ENCODE data around the gene PDLIM7.

Gene PDLIM7

GRCh38 chr5:177507596-177508220 is 10.3 kb upstream of the PDLIM7 start:
- DNase-seq (ENCODE audit: low read depth), result no peak

DNA sequence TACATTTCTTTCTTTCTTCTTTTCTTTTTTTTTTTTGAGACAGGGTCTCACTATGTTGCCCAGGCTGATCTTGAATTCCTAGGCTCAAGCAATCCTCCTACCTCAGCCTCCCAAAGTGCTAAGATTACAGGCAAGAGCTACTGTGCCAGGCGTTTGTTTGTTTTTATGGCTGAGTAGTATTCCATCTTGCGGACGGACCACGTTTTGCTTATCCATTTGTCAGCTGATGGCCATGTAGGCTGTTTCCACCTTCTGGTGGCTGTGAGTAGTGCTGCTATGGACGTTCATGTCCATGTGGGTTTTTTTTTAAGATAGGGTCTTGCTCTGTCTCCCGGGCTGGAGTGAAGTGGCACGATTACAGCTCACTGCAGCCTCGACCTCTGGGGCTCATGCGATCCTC is 9.8 kb upstream of the PDLIM7 start:
- no peak for DNase-seq (ENCODE audit: low read depth)

- no peak for DNase-seq (ENCODE audit: low read depth)
These were observed 7.7 kb upstream of the PDLIM7 start for GRCh38 chr5:177505075-177505474.

DNA sequence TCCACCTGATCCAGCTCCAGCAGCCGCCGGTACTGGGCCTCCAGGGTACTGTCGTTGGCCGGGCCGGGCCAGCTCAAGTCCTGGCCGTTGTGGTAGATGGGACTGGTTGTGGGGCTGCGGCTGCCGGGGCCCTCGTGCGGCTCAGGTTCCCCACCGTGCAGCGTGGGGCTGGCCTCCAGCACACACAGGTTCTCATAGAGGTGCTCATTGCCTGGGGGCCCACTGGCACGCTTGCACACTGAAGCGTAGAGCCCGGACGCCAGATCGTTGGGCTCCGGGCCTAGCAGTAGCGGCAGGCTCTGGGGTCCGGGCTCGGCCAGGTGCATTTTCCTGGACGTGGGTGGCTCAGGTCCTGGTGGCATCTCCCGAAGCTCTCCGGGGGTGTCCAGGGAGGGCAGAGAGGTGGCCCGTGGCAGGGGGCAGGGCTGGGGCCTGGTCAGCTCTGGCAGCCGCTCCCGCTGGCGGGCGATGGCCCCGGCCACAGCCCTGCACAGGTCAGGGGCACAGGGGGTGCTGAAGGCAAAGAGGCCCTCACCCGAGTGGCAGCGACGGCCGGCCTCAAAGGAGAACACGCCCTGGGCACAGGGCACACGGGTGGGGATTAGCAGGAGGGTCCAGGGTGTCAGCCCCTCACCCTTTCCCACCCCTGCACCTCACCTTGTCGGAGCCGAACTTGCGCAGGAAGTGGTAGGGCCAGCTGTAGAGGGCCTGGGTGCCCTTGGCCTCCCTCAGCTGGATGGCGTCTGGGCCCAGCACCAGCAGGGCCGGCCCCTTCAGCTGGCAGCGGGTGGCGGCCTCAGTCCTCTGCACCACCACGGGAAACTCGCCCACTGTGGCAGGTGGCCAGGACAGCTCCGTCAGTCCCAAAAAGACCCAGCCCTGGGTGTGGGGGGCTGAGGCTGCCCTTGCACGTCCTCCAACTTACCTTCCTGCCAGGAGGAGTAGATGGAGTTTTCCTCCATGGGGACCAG is 7.0 kb upstream of the PDLIM7 start:
- no peak for DNase-seq (ENCODE audit: low read depth)

DNA sequence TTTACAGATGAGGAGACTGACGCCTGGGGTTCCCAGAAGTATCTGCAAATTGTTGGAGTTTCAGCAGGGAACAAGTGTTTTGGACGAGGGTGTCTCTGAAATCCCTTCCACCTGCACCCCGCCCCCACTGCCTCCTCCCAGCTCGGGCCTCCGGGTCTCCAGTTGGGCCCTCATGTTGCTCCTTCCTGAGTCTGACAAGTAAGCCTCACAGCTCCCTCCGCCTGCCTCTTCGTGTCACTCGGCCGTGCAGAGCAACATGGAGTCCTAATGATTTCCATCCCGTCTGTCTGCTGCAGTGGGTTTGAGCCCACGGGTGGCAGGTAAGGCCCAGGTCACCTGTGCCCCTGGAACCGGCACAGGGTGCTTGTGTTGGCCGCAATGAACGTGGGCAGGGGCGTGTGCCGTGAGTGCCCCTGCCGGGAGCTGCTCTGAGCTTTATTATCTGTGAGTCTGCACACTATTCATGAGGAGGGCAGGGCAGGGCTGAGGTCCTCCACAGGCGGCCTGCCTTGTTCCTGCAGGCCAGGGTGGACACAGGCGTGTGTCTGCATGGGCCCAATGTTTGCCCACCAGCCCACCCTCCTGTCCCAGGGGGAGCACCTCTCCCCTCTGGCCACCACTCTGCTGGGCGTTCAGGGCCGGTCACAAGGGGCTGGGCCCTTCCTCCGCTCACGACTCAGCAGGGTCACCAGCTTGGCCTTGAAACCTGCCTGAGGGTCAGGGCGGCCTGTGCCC is 6.1 kb upstream of the PDLIM7 start:
- no peak for DNase-seq (ENCODE audit: low read depth)

GRCh38 chr5:177502886-177503285 is 5.5 kb upstream of the PDLIM7 start:
- no peak for DNase-seq (ENCODE audit: low read depth)

DNA sequence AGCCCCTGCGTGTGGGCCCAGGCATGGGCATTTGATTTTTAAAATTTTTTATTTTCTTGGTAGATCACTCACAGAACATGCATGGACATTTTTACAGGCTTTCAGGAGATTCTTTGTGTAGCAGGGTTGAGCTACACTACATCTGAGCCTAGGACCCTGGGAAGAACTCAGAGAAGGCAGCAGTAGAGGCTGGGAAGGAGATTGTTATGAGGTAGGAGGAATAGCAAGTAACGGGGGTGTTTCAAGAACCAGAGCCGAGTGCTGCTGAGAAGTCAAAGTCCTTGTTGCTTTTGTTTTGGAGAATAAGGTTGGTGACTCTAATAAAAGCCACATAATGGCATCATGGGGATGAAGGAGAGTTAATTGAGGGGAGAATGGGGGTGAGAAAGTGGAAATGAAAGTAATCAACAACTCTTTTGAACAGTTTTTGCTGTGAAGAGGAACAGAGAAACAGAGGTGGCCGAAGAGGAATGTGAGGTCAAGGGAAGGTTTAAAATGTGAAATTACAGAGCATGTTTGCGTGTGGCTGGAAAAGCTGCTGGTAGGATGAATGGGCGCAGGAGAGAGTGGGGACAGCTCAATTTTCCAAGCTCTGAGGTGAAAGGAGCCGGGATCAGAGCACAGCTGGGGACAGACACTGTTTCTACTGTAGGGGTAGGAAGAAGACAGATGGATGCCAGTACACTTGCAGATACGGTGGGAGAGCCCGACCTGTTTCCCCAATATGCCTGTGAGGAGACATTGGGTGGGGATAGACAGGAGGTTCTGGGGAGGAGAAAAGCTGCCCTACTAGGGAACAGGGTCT is 4.7 kb upstream of the PDLIM7 start:
- DNase-seq (ENCODE audit: low read depth), result no peak

GRCh38 chr5:177500685-177501522 is 3.5 kb upstream of the PDLIM7 start:
- DNase-seq (ENCODE audit: low read depth), result peak; percentile 74

- DNase-seq (ENCODE audit: low read depth), result no peak
These were observed 2.4 kb upstream of the PDLIM7 start for GRCh38 chr5:177499842-177500241.

DNA sequence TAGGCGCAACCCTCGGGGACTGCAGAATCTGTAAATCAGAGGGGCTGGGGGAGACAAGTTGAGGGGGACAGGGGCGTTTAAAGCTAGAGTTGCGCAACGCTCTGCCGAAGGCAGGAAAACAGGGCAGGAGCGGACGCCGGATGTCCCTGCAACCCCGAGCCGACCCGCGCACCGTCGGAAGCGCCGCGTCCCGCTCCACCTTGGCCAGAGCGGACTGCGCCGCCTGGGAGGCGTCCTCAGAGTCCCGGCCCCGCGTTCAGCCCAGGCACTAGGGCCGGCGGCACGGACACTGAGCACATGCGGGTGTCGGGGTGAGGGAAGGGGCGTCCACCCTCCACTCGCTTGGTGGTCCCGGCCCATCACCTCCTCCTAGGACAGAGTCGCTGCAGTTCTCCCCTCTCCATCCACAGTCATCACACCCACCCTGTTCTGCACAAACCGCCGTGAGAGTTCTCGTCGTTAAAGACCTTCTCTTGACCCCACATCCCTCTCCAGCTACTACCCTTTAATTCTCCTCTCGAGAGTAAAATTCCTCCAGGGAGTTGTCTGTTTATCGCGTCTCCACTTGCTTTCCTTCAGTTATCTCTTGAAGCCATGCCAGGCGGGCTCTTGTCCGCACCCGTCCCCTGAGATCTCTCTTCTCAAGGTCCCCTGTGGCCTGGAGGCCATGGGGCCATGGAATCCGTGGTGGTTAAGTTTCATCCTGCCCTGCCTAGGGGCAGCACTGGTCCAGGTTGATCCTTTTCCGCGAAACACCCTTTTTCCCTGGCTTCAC is 796 bp upstream of the PDLIM7 start:
- no peak for DNase-seq (ENCODE audit: low read depth)

GRCh38 chr5:177496727-177497291 is 595 bp downstream of the PDLIM7 start:
- no peak for DNase-seq (ENCODE audit: low read depth)

GRCh38 chr5:177496070-177496726 is 1.2 kb downstream of the PDLIM7 start:
- no peak for DNase-seq (ENCODE audit: low read depth)

- no peak for DNase-seq (ENCODE audit: low read depth)
These were observed 2.0 kb downstream of the PDLIM7 start for GRCh38 chr5:177495243-177496060.

DNA sequence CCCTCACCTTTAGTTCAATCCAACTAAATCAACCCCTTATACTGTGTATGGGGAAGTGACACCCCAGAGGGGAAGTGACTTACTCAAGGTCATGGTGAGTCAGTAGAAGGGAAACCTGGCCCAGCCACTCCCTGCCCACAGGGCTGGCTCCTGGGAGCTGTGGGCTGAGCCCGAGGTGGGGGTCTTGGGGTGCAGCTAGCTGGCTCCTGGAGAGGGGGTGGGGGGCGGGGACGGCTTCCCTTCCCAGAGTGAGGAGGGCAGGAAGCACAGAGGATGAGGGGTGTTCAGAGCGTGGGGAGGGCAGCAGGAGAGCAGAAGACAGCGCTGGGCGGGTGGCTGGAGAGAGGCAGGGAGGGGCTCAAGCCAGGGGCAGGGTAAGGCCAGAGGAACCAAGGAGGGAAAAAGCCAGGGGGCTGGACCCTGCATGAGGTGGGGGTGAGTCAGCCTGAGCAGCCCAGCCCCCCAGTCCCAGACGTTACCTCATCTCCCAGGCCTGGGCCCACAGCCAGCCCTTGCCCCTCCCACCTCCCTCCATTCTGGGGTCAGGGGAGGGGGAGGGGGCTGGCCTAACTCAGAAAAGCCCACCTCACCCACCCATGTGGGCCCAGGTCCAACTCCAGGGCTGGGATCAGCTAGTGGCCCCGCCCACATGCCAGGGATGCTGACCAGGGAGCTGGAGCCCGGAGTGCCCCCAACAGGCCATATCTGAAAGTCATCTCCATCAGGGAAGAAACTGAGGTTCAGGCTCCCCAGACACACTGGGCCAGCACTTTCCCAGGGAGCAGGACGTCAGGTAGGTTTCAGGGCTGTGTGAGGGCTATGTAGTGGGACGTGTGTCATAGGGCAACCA is 2.8 kb downstream of the PDLIM7 start:
- DNase-seq (ENCODE audit: low read depth), result no peak

DNA sequence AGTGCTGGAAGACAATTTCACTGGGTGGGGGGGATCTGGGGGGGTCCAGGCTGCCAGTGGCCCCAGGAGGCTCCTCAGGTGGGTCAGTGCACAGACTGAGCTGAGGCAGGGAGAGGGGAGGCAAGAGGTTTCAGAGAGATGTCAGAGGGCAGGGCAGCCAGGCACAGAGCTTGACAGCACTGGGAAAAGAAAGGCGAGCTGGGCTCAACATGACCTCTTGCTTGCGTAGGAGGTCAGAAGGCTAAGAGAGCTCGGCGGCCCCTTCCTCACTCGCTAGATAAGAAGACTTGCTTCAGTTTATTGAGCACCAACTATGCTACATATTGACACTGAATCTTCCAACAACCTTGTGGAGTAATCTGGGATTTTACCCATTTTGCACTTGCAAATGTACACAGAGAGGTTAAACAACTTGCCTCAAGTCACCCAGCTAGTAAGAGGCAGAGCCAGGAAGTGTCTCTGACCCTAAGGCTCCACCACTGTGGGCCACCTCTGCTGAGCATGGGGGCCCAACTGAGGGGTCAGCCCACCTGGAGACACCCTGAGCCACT is 3.5 kb downstream of the PDLIM7 start:
- no peak for DNase-seq (ENCODE audit: low read depth)

- no peak for DNase-seq (ENCODE audit: low read depth)
These were observed 4.6 kb downstream of the PDLIM7 start for GRCh38 chr5:177492841-177493240.

Data from activated T-cell treated with anti-CD3 and anti-CD28 coated beads for 24 hours (primary cell).